Measurements from ENCODE around the gene MX2.
"Not testable (repeated sequence)": the region's sequence is repeated elsewhere in the genome, so short reads cannot be mapped to it uniquely, and the experiment has no call there.

Gene MX2

DNA sequence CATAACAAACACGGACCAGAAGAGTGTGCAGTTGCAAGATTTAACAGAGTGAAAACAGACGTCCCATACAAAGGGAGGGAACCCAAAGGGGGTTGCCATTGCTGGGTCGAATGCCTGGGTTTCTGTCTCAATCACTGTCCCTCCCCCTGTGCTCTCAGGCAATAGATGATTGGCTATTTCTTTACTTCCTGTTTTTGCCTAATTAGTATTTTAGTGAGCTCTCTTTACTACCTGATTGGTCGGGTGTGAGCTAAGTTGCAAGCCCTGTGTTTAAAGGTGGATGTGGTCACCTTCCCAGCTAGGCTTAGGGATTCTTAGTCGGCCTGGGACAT, 61.4 kb downstream of the MX2 start:
- H3K27ac ChIP-seq (ENCODE audit: insufficient read depth, low read length, poor library complexity, severe bottlenecking); H3K27me3 ChIP-seq (replicated peaks; ENCODE audit: control insufficient read depth, insufficient read depth, low read length, poor library complexity, severe bottlenecking); H3K36me3 ChIP-seq (ENCODE audit: control insufficient read depth, insufficient read depth, low read length); DNase-seq; H3K9me3 ChIP-seq (ENCODE audit: control insufficient read depth, low read length); H3K4me3 ChIP-seq (ENCODE audit: insufficient read depth, low read depth, low read length, poor library complexity, severe bottlenecking): not testable (repeated sequence)
- H3K4me1 ChIP-seq (ENCODE audit: control insufficient read depth, insufficient read depth, low read length, poor library complexity, severe bottlenecking): peaks cover 23% of the 10 kb centered on the region

DNA sequence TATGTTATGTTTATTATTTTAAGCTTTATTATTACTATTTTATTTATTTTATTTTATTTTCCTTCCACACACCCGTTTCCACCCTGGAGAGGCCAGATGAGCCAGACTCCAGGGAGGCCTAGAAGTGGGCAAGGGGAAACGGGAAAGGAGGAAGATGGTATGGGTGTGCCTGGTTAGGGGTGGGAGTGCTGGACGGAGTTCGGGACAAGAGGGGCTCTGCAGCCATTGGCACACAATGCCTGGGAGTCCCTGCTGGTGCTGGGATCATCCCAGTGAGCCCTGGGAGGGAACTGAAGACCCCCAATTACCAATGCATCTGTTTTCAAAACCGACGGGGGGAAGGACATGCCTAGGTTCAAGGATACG, 63.7 kb downstream of the MX2 start:
- H3K27ac ChIP-seq (ENCODE audit: insufficient read depth, low read length, poor library complexity, severe bottlenecking): peak overlapping the region; percentile 79
- no peak for DNase-seq
- peak overlapping the region; percentile 93 for H3K4me3 ChIP-seq (ENCODE audit: insufficient read depth, low read depth, low read length, poor library complexity, severe bottlenecking)
- H3K9me3 ChIP-seq (ENCODE audit: control insufficient read depth, low read length): no peaks in the 10 kb centered on the region
- H3K27me3 ChIP-seq (replicated peaks; ENCODE audit: control insufficient read depth, insufficient read depth, low read length, poor library complexity, severe bottlenecking): no peaks in the 10 kb centered on the region
- peaks cover 6% of the 10 kb centered on the region for H3K36me3 ChIP-seq (ENCODE audit: control insufficient read depth, insufficient read depth, low read length)
- peaks cover 15% of the 10 kb centered on the region for H3K4me1 ChIP-seq (ENCODE audit: control insufficient read depth, insufficient read depth, low read length, poor library complexity, severe bottlenecking)

DNA sequence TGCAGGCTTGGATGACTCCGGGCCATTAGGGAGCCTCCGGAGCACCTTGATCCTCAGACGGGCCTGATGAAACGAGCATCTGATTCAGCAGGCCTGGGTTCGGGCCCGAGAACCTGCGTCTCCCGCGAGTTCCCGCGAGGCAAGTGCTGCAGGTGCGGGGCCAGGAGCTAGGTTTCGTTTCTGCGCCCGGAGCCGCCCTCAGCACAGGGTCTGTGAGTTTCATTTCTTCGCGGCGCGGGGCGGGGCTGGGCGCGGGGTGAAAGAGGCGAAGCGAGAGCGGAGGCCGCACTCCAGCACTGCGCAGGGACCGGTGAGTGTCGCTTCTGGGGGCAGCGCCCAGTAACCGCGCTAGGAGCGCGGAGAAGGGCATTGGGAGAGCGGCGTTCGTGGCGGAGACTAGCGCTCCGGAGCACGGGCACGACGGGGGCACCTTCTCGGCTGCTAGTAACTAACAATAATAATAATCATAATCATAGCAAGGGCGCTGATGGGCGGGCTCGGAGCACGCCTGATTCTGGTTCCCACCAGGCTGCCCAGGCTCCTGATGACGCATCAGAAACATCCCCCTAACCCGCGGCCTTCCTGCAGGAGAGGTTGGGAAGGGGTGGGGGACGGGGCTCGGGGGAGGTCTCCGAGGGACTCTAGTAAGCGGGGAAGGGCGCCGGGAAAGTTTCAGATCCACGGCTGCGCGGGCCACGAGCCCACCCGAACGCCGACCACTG, 64.3 kb downstream of the MX2 start, which contains the start of gene MX1:
Gene MX1 (plus strand): TSS at position 286 of the 722 bp plus-strand sequence. CDS start 5,832 bp downstream, outside the sequence.
- Histone ChIP-seq H3K27ac (ENCODE audit: insufficient read depth, low read length, poor library complexity, severe bottlenecking) (peak within 1 kb of the TSS; percentile 79), H3K36me3 (ENCODE audit: control insufficient read depth, insufficient read depth, low read length) (peaks cover 10% of the 10 kb centered on the region), H3K9me3 (ENCODE audit: control insufficient read depth, low read length) (no peaks in the 10 kb centered on the region), H3K4me1 (ENCODE audit: control insufficient read depth, insufficient read depth, low read length, poor library complexity, severe bottlenecking) (peaks cover 15% of the 10 kb centered on the region), H3K27me3 (replicated peaks; ENCODE audit: control insufficient read depth, insufficient read depth, low read length, poor library complexity, severe bottlenecking) (no peaks in the 10 kb centered on the region), H3K4me3 (ENCODE audit: insufficient read depth, low read depth, low read length, poor library complexity, severe bottlenecking) (peak within 1 kb of the TSS; percentile 93)
- peak; percentile 63 to 70 (median 69) for DNase-seq

DNA sequence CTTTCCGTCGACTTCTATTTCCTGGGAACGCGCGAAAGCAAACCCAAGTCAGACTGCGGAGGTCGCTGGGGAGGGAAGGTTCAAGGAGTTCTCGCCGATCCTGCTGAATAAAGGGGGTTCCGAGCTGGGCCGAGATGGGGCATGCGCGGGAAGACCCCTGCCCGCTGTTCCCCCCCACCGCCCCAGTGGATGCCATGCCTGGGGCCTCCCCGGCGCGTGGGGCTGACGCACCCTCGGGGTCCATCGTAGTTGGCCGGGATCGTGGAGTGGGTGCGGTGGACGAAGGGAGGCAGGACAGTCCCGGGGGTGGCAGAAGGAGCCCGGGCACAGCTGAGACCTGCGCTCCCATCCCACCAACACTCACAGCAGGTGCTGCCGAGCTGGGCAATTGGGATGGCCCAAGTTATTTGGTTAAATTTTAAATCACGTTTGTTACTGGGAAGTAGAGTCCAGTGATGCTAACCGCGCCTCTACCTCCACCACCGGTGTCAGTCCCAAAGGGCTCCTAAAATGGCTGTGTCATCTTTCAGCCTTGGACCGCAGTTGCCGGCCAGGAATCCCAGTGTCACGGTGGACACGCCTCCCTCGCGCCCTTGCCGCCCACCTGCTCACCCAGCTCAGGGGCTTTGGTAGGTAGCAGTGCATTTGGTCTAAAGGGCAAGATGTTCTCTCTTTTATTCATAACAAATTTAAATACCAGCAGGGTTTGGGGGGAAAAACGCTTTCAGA, 65.0 kb downstream of the MX2 start:
- Histone ChIP-seq H3K4me1 (ENCODE audit: control insufficient read depth, insufficient read depth, low read length, poor library complexity, severe bottlenecking) (peaks cover 15% of the 10 kb centered on the region), H3K27me3 (replicated peaks; ENCODE audit: control insufficient read depth, insufficient read depth, low read length, poor library complexity, severe bottlenecking) (no peaks in the 10 kb centered on the region), H3K36me3 (ENCODE audit: control insufficient read depth, insufficient read depth, low read length) (peaks cover 12% of the 10 kb centered on the region), H3K27ac (ENCODE audit: insufficient read depth, low read length, poor library complexity, severe bottlenecking) (peak overlapping the region; percentile 79), H3K4me3 (ENCODE audit: insufficient read depth, low read depth, low read length, poor library complexity, severe bottlenecking) (peak overlapping the region; percentile 93), H3K9me3 (ENCODE audit: control insufficient read depth, low read length) (no peaks in the 10 kb centered on the region)
- DNase-seq: no peak

DNA sequence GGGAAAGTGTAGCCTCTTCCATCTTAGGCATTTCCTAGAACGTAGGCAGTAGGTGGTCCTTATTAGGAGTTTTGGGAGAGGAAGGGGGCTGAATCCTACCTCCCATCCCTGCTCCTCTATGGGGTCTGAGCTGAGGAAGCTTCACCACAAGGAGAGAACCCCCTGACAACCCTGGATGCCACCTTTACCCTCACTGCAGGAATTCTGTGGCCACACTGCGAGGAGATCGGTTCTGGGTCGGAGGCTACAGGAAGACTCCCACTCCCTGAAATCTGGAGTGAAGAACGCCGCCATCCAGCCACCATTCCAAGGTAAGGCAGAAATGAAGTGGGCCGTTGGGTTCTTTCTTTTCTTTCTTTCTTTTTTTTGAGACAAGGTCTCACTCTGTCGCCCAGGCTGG, 65.7 kb downstream of the MX2 start:
- Histone ChIP-seq H3K4me1 (ENCODE audit: control insufficient read depth, insufficient read depth, low read length, poor library complexity, severe bottlenecking) (peaks cover 15% of the 10 kb centered on the region), H3K27ac (ENCODE audit: insufficient read depth, low read length, poor library complexity, severe bottlenecking) (no peak overlapping the region), H3K36me3 (ENCODE audit: control insufficient read depth, insufficient read depth, low read length) (peaks cover 19% of the 10 kb centered on the region), H3K27me3 (replicated peaks; ENCODE audit: control insufficient read depth, insufficient read depth, low read length, poor library complexity, severe bottlenecking) (no peaks in the 10 kb centered on the region), H3K9me3 (ENCODE audit: control insufficient read depth, low read length) (no peaks in the 10 kb centered on the region), H3K4me3 (ENCODE audit: insufficient read depth, low read depth, low read length, poor library complexity, severe bottlenecking) (no peak overlapping the region)
- DNase-seq: no peak

DNA sequence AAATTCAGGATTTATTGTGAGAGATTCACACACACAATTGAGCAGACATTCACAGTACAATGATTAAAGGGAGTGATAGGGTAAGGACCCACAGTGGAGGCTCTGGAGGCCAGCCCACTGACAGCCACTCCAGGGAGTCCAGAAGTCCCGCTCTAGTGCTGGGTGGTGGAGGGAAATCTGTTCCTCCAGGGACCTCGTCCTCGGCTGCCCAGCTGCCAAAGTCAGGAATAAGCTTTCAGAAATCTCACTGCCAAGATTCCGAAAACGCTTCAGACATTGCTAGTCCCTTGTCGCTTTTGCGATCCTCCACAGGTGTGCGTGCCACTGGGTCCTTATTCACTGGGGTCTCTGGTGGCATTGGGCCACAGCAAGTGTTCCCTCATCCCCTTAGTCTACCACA, 66.5 kb downstream of the MX2 start:
- no peak overlapping the region for H3K4me3 ChIP-seq (ENCODE audit: insufficient read depth, low read depth, low read length, poor library complexity, severe bottlenecking)
- H3K4me1 ChIP-seq (ENCODE audit: control insufficient read depth, insufficient read depth, low read length, poor library complexity, severe bottlenecking): peaks cover 15% of the 10 kb centered on the region
- H3K27me3 ChIP-seq (replicated peaks; ENCODE audit: control insufficient read depth, insufficient read depth, low read length, poor library complexity, severe bottlenecking): no peaks in the 10 kb centered on the region
- no peak overlapping the region for H3K27ac ChIP-seq (ENCODE audit: insufficient read depth, low read length, poor library complexity, severe bottlenecking)
- H3K36me3 ChIP-seq (ENCODE audit: control insufficient read depth, insufficient read depth, low read length): peaks cover 27% of the 10 kb centered on the region
- H3K9me3 ChIP-seq (ENCODE audit: control insufficient read depth, low read length): no peaks in the 10 kb centered on the region
- no peak for DNase-seq

DNA sequence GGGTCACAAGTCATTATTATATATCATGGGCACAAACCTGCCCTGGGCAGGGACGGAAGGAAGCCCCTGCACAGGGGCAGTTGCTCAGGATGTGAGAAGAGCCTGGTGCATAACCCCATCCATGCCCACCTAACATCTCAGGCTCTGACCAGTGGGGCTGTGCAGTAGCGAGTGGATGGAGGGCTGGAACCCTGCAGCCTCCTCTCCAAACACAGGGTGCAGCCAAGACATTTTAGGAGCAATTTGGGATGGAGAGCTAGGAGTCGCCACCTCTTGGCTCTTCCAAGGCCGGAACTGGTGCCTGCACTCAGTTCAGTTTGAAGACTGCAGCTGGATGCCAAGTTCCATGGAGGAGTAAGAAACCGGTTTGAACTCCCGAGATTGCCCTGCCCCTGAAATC, 67.0 kb downstream of the MX2 start:
- no peak overlapping the region for H3K27ac ChIP-seq (ENCODE audit: insufficient read depth, low read length, poor library complexity, severe bottlenecking)
- DNase-seq: no peak
- H3K36me3 ChIP-seq (ENCODE audit: control insufficient read depth, insufficient read depth, low read length): peaks cover 32% of the 10 kb centered on the region
- no peaks in the 10 kb centered on the region for H3K9me3 ChIP-seq (ENCODE audit: control insufficient read depth, low read length)
- no peaks in the 10 kb centered on the region for H3K27me3 ChIP-seq (replicated peaks; ENCODE audit: control insufficient read depth, insufficient read depth, low read length, poor library complexity, severe bottlenecking)
- H3K4me1 ChIP-seq (ENCODE audit: control insufficient read depth, insufficient read depth, low read length, poor library complexity, severe bottlenecking): peaks cover 14% of the 10 kb centered on the region
- no peak overlapping the region for H3K4me3 ChIP-seq (ENCODE audit: insufficient read depth, low read depth, low read length, poor library complexity, severe bottlenecking)

DNA sequence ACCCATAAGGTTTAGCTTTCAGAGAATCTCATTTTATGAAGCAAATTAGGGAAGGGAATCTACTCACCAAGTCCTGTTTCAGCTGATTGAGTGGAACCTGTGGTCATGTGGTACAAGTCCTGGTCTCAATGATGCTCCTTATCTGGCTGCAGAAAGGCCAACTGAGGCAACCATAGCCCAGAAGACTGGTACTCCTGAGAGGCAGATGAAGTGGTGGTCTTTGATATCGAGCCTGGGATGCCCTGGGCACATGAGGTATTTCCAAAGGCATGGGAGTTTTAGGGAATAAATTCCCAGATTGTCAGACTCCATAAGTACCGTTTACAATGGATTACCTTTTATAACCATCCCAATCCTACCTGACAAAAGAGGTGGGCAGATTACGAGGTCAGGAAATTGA, 67.5 kb downstream of the MX2 start:
- H3K9me3 ChIP-seq (ENCODE audit: control insufficient read depth, low read length): no peaks in the 10 kb centered on the region
- DNase-seq: no peak
- no peak overlapping the region for H3K4me3 ChIP-seq (ENCODE audit: insufficient read depth, low read depth, low read length, poor library complexity, severe bottlenecking)
- H3K27ac ChIP-seq (ENCODE audit: insufficient read depth, low read length, poor library complexity, severe bottlenecking): no peak overlapping the region
- no peaks in the 10 kb centered on the region for H3K27me3 ChIP-seq (replicated peaks; ENCODE audit: control insufficient read depth, insufficient read depth, low read length, poor library complexity, severe bottlenecking)
- peaks cover 37% of the 10 kb centered on the region for H3K36me3 ChIP-seq (ENCODE audit: control insufficient read depth, insufficient read depth, low read length)
- H3K4me1 ChIP-seq (ENCODE audit: control insufficient read depth, insufficient read depth, low read length, poor library complexity, severe bottlenecking): peaks cover 12% of the 10 kb centered on the region

DNA sequence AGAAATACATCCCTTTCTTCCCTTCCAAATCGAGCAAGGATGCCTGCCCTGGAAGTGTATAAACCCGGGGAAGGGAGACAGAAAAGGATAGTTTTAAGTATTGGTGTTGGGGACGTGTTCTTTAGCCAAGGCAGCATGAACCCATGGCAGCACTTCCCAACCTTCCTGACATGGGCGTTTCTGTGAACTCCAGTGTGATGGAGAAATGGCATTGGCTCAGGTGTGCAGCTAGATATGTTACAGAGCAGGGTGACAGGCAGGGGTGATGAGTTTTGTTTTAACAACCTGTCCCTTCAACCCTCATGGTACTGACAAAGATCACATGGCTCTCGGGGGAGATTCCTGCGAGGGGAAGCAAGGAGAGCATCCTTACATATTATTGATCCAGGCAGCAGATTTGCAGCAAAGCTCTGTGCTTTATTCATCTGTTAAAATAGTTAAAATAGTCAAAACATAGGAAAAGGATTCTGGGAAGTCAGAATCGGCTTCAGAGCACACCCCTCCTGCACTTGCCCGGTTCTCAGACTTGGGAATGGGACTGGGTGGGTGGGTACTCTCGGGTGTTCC, 68.2 kb downstream of the MX2 start:
- DNase-seq: no peak
- Histone ChIP-seq H3K27ac (ENCODE audit: insufficient read depth, low read length, poor library complexity, severe bottlenecking) (no peak overlapping the region), H3K4me1 (ENCODE audit: control insufficient read depth, insufficient read depth, low read length, poor library complexity, severe bottlenecking) (peaks cover 12% of the 10 kb centered on the region), H3K27me3 (replicated peaks; ENCODE audit: control insufficient read depth, insufficient read depth, low read length, poor library complexity, severe bottlenecking) (no peaks in the 10 kb centered on the region), H3K36me3 (ENCODE audit: control insufficient read depth, insufficient read depth, low read length) (peaks cover 44% of the 10 kb centered on the region), H3K9me3 (ENCODE audit: control insufficient read depth, low read length) (no peaks in the 10 kb centered on the region), H3K4me3 (ENCODE audit: insufficient read depth, low read depth, low read length, poor library complexity, severe bottlenecking) (no peak overlapping the region)
